ENCODE data around the gene ZDHHC13.

The ZDHHC13 gene

GRCh38 chr11:19208959-19209546 is 92.1 kb downstream of the ZDHHC13 start:
- DNase-seq, result no peak

- no peak for DNase-seq
Observed at GRCh38 chr11:19209617-19210370, 92.8 kb downstream of the ZDHHC13 start.

DNA sequence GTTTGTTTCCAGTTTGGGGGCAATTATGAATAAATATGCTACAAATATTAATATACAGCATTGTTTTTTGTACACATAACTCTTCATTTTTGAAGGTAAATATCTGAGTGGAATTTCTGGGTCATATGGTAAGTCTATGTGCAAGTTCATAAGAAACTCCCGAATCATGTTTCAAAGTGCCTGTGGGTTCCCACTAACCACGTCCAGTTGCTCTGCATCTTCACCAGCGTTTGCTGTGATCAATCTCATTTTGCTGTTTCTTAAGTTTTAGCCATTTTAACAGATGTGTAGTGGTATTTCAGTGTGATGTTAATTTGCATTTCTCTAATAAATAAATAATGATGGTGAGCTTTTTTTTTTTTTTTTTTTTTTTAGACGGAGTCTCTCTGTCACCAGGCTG is 99.1 kb downstream of the ZDHHC13 start:
- no peak for DNase-seq

- no peak for DNase-seq
Observed at GRCh38 chr11:19216709-19217374, 99.9 kb downstream of the ZDHHC13 start.

- no peak for DNase-seq
Observed at GRCh38 chr11:19218216-19218615, 101.2 kb downstream of the ZDHHC13 start.

- no peak for DNase-seq
Observed at GRCh38 chr11:19218786-19219460, 102.0 kb downstream of the ZDHHC13 start.

DNA sequence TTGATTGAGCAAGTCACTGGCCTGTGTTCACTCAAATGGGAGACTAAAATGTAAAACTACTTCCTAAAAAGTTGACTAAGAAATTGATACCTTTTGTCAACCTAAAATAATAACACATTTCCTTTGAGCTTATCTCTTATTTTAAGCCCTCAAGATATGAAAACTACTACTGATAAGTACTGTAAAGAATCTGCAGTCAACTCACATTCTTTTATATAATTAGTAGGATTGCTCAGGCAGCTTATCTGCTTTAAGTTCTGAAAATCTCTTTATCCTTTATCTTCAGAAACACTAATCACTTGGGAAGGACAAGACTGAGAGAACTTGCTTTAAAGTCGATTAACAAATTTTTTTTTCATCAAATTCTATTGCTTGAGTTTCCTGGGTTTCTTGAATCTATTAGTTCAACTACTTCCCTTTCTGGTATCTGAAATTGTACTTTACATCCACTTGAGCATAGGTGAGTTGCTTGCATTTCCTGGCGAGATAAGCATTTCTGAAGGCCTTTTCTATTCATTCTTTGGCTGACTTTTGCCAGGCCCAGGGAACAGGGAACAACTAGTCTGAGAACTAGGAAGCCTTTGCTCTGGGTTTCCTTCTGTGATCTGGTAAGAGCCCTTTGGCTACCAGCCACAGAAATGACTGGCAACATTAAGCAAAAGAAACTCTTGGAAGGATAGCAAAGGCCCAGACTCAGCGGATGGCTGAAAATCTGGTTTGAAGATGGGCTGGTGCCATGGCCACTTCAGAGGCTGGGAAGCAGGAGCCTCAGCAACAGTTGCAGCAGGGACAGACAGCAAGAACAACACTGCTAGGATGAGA is 104.1 kb downstream of the ZDHHC13 start:
- no peak for DNase-seq

GRCh38 chr11:19225123-19225522 is 108.2 kb downstream of the ZDHHC13 start:
- DNase-seq, result no peak

- no peak for DNase-seq
Observed at GRCh38 chr11:19225581-19225980, 108.6 kb downstream of the ZDHHC13 start.
